Right ventricle myocardium inferior (tissue), 1 donor: Measurements from ENCODE around the gene FIGN. TPM values are rescaled to one million over a fixed set of nuclear protein-coding genes. Genes with fewer than 3 reads are reported as not detected.

Source experiments
- ATAC-seq: fragments of 200-7000 bp; cut with Tn5 transposase; one replicate; pipeline ENCODE4 v1.9.1; 2020; ENCODE audit warnings: mild to moderate bottlenecking, moderate library complexity
- DNase-seq: peaks from one replicate; pipeline ENCODE4 v3.0.0; 2021; ENCODE audit errors: missing footprints
- intact Hi-C: fragments of 100-400 bp; cut with DNase I; formaldehyde crosslinking; loops from one replicate; pipeline ENCODE4 v1.11.0; 2022
- total RNA-seq: library from RNA; stranded (reverse); fragmentation: NEBNext Ultra II Directional; extraction: Animal tissue kit (Norgen Biotek cat#: 25700); gene quantifications from one replicate; pipeline ENCODE4 v1.2.1, GENCODE V29; 2021
- donor health status: DM: no; HTN: yes; CAD: no; lungs with severe emphysema.

Gene FIGN
- total RNA-seq, 1 donor from 2014 or later, result 16.7 TPM

DNA sequence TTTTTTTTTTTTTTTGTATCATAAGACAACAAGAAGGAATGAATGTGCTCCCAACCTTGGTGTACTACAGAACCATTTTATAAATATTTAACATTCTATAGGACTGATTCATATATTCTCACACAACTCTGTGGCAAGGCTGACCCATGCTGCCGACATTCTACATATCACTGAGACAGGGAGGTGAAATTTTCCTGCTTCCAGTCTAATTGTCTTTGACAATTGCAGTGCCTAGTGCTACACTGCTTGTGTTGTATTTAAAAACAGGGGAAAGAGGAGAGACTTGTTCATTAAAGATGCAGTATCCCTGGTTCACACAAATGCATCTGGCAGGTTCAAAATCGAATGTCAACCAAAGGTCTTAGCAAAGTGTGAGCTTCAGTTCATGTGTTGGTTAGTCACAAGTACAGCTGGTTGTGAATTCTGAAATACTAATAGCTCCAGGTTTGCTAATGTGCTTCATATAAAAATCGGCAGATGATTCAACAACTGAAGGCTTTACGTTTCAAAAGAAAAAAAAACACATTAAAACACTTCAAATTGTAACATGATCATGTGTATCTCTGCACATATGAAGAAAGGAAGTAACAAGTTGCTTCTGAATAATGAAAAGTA lies 130.8 kb downstream of the FIGN start:
- intact Hi-C loops, result loop anchor here (5.0 to 10.0 kb wide), 4 partner anchors 52 to 260 kb away; partner anchors contain the start of gene FIGN
- DNase-seq, result no peak
- no peak for ATAC-seq

DNA sequence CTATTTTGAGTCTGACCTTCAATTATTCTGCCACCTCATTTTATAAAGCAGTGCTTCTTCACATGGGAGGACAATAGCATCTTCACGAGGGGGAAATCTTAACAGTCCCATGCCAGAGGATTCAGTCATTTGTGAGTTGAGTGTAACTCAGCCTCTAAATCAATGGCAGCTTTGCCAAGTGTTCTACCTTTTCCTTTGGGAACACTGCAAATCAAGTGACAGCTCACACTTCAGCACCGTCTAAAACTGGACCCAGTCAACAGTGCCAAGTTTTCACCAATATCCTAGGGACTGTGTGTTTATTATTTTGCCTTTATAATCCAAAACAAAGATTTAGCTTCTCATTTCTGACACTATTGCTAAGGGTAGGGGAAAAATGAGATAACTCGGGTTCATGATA lies 133.6 kb downstream of the FIGN start:
- DNase-seq (no peak), ATAC-seq (peak; percentile 81)
- intact Hi-C loops, result loop anchor here (5.0 to 10.0 kb wide), 4 partner anchors 55 to 257 kb away; partner anchors contain the start of gene FIGN

GRCh38 chr2:163601377-163601776 lies 134.4 kb downstream of the FIGN start:
- ATAC-seq (no peak), DNase-seq (no peak)
- intact Hi-C loops, result loop anchor here (5.0 to 10.0 kb wide), 4 partner anchors 56 to 257 kb away; partner anchors contain the start of gene FIGN

- ATAC-seq, result no peak
- intact Hi-C loops, result loop anchor here (5.0 to 10.0 kb wide), 4 partner anchors 56 to 256 kb away; partner anchors contain the start of gene FIGN
These were observed 135.0 kb downstream of the FIGN start for GRCh38 chr2:163600801-163601200.

GRCh38 chr2:163595028-163595427 lies 140.8 kb downstream of the FIGN start:
- intact Hi-C loops, result no loop called here
- ATAC-seq (no peak), DNase-seq (no peak)

More at GRCh38 chr2:163600801-163601200, 135.0 kb downstream of the FIGN start:
- no peak for DNase-seq

GRCh38 chr2:163594497-163594896 lies 141.3 kb downstream of the FIGN start:
- intact Hi-C loops, result no loop called here
- ATAC-seq (no peak), DNase-seq (no peak)

DNA sequence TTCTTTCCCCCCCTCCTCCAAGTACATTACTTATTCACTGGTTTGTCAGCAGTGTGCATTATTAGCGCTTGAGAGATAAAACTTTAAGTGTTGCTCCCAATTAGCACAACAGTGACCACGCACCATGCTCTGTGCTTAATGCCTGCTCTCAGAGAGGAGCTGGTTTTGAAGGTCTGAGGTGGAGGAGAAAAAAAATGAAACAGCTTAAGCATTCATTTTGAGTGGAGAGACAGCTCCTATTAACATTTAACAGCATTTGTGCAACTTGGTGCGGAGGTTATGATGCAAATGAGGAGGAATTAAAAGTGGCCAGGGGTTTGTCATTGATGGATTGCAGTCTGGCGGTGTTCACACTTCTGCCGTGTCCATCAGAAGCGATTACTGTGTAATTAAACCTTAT lies 141.8 kb downstream of the FIGN start:
- DNase-seq, result no peak

GRCh38 chr2:163592954-163593622 lies 142.7 kb downstream of the FIGN start:
- DNase-seq (no peak), ATAC-seq (no peak)
- intact Hi-C loops, result no loop called here

More for the DNA sequence above, 141.8 kb downstream of the FIGN start:
- no peak for ATAC-seq
- intact Hi-C loops, result no loop called here

- intact Hi-C loops, result no loop called here
- no peak for ATAC-seq
- DNase-seq, result no peak
These were observed 144.3 kb downstream of the FIGN start for GRCh38 chr2:163591461-163591860.

DNA sequence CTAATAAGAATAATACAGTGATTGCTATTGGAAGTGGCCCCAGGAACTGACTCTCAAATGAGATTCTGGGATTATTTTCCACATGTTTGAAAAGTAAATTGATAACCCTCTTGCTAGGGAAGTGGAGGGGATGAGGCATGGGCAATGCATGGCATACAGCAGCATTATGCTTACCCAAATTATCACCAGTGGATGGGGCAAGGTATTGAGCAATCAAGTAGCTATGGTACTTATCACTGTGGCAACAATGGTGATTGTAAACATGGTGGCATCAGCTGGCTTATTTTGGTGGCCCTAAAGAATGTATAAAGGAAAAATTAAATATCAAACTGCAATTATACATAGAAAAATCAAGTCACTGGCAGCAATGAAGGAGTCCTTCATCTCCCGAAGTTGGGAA lies 155.1 kb downstream of the FIGN start:
- DNase-seq (no peak), ATAC-seq (no peak)
- intact Hi-C loops, result no loop called here

DNA sequence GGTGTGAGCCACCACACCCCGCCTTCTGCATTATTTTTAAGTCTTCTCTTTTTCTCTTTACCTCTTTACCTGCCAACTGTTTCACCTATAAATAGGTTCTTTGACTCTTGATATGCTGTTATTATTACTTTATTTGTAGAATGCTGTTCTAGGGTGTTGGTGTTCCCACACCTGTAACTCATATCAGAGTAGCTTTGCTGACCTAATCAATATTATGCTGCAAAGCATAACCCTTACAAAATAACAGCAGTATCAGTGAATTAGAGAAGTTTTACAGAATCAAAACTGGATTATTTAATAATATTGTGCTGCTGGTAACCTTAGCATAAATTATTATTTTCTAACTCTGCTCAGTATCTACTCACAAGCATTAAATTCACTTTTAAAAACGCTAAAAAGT lies 161.5 kb downstream of the FIGN start:
- DNase-seq (no peak), ATAC-seq (no peak)
- intact Hi-C loops, result no loop called here

- no peak for ATAC-seq
- intact Hi-C loops, result no loop called here
- no peak for DNase-seq
These were observed 162.2 kb downstream of the FIGN start for GRCh38 chr2:163573652-163574051.

DNA sequence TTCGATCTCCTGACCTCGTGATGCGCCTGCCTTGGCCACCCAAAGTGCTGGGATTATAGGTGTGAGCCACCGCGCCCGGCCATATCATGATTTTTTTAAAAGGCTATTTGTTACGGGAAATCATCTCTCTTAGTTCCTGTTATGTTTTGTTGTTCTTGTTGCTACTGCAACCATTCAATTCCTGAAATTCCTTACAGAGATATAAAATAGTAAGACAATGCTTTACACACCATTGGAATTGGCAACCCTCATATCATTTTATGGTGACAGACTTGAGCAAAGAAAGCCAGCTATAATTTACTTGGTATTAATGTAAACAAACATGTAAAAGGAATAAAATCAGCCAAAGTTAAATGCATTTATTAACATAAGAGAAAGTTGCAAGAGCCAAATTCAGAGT lies 163.0 kb downstream of the FIGN start:
- no peak for DNase-seq
- intact Hi-C loops, result no loop called here
- no peak for ATAC-seq

DNA sequence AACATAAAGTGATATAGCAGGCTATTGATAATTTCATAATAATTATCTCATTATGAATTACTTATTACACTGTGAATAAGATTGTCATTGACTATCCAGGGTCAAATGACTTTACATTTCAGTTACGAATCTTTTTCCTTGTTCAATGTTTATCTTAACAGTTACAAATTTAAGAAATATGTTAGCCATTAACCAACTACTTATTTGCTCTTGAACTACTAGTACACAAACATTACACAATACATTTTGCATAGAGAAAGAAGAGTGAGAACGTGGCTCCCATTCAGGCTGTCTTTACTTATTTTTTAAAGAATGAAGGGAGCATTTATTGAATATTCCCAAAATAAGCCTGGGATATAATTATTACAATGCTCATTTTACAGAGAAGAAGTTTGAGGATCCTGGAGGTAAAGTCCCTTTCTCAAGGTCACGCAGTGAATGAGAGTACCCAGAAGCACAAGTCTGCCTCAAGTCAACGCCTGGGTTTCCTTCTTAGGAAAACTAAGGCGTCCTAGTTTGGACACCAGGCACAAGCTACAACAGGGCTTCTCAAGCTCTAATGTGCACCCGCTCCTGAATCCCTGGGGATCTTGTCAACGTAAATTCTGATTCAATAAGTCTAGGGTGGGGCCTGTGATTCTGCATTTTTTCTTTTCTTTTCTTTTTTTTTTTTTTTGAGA lies 164.2 kb downstream of the FIGN start:
- ATAC-seq, result no peak
- no peak for DNase-seq
- intact Hi-C loops, result no loop called here

DNA sequence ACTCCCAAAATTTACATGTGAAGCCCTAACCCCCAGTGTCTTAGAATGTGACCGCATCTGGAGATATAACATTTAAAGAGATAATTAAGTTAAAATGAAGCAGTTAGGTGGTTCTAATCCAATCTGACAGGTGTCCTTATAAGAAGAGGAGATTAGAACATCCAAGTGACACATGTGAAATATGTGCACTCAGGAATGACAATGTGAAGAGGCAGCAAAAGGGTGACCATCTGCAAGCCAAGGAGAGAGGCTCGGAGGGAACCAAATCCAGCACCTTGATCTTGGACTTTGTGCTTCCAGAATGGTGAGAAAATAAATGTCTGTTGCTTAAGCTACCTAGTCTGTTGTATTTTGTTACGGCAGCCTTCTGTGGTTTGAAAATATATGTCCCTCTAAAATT lies 165.4 kb downstream of the FIGN start:
- intact Hi-C loops, result no loop called here
- DNase-seq (no peak), ATAC-seq (no peak)

- DNase-seq (no peak), ATAC-seq (no peak)
- intact Hi-C loops, result no loop called here
These were observed 170.6 kb downstream of the FIGN start for GRCh38 chr2:163565192-163565591.

- no peak for ATAC-seq
- intact Hi-C loops, result no loop called here
- no peak for DNase-seq
These were observed 171.6 kb downstream of the FIGN start for GRCh38 chr2:163564236-163564635.

DNA sequence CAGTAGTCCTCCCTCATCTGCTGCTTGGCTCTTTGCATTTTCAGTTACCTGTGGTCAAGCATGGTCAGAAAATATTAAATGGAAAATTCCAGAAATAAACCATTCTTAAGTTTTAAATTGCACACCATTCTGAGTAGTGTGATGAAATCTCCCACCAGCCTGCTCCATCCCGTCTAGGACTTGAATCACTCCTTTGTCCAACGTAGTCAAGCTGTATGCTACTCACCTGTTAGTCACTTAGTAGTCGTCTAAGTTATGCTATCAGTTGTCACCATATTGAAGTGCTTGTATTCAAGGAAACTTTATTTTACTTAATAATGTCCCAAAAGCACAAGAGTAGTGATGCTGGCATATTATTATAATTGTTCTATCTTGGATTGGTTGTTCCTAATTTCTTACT lies 172.5 kb downstream of the FIGN start:
- intact Hi-C loops, result no loop called here
- DNase-seq, result no peak
- ATAC-seq, result no peak

- DNase-seq, result no peak
- ATAC-seq, result no peak
- intact Hi-C loops, result no loop called here
These were observed 177.4 kb downstream of the FIGN start for GRCh38 chr2:163558251-163559021.
